Stimulated activated naive B cell treated with anti-CD40 and anti-IgM and Interleukin-4, amounts not matched to agents 10 μg/mL and 1 μg/mL and 100 μg/mL, for 72 hours (primary cell): ENCODE measurements around the gene EFNA3.

Experiments
- ATAC-seq, 2 donors: fragments of 150-1000 bp; cut with Tn5 transposase; replicated peaks; 2 replicates each; pipeline ENCODE4 v1.10.0; 2021; ENCODE audit warnings: moderate library complexity in 1 of 2
- DNase-seq: peaks from one replicate; pipeline ENCODE4 v3.0.0; 2021
- H3K27ac Mint-ChIP-seq: one replicate; pipeline ENCODE4 v1.8.0; 2022; ENCODE audit warnings: mild to moderate bottlenecking, mixed read lengths
- H3K27me3 Mint-ChIP-seq, 2 donors: one replicate each; pipeline ENCODE4 v1.8.0; 2022; ENCODE audit warnings: mixed read lengths in 2 of 2
- H3K36me3 Mint-ChIP-seq, 2 donors: one replicate each; pipeline ENCODE4 v1.8.0; 2022; ENCODE audit warnings: mixed read lengths in 2 of 2, mild to moderate bottlenecking in 1 of 2
- H3K4me1 Mint-ChIP-seq, 2 donors: one replicate each; pipeline ENCODE4 v1.8.0; 2022; ENCODE audit warnings: mixed read lengths in 2 of 2, mild to moderate bottlenecking in 1 of 2
- H3K4me3 Mint-ChIP-seq, 2 donors: one replicate each; pipeline ENCODE4 v1.8.0; 2022; ENCODE audit warnings: mild to moderate bottlenecking in 2 of 2, mixed read lengths in 2 of 2, moderate library complexity in 1 of 2
- H3K9me3 Mint-ChIP-seq, 2 donors: one replicate each; pipeline ENCODE4 v1.8.0; 2022; ENCODE audit warnings: mixed read lengths in 2 of 2, mild to moderate bottlenecking in 1 of 2

The EFNA3 gene

DNA sequence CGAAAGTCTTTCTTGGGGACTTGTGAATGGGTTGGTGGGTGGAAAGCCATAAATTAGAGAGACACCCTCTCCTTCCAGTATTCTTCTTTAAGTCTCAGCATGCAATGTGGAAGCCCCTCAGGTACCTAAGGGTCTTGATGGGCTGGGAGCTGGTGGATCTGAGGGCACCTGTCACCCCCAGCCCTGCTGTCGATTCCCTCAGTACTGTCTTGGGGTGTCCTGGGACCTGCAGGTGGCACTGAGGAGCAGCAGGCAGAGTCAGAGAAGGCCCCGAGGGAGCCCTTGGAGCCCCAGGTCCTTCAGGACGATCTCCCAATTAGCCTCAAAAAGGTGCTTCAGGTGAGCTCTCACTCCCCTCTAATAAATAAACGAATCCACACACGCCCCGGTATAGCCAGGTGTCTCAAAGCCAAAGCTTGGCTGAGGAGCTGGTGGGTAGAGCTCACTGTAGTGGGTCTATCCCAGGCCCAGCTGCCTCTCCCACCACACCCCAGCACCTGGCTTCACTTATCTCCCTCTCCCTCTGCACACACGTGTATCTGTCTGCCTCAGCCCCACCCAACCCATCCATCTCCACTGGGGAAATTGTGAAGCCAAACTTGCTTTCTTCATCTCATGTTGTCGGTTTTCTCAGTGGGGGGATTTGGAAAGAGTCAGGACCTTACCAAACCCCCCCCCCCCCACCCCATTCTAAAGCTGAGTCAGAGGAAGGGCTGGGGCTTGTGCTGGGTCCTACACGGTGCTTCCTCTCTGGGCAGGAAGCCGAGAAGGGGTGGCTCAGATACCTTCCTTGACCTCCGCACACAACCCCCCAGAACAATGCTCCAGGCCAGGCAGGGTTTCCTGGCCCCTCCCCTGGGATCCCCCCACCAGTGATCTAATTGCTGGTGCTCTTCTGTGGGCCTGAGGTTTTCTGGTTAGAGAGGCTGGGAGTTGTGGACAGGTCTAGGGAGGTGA, 25.9 kb upstream of the EFNA3 start:
- Mint-ChIP-seq H3K27ac (no peak overlapping the region), H3K4me3 (peak overlapping the region; percentile 86), H3K27me3 (no peaks in the 10 kb centered on the region), H3K4me1 (peaks cover 25 to 34% of the 10 kb centered on the region in 2 donors), H3K36me3 (peaks cover 20 to 22% of the 10 kb centered on the region in 2 donors), H3K9me3 (no peaks in the 10 kb centered on the region)
- DNase-seq (no peak), ATAC-seq (no peak)

DNA sequence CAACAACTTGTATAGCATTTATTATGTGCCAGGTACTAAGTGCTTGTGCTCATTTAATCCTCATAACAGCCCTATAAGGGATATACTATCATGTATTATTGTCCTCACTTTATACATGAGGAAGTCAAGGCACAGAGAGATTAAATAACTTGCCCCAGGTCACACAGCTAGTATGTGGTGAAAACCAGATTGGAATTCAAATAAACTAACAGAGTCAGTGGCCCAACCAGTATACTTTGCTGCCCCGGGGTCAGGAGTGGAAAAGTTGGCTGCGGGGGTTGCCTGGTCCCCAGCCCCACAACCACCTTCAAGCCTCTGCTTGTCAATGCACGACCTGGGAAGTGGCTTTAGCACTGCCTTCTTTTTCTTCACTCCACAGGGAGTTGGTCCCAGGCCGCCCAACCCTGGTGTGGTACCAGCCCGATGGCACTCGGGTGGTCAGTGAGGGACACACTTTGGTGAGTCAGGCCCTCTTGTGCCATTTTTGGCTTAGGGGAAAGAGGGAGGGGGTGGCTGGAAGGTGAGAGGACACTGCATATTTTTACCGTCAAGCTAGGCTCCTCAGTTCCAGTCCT, 25.0 kb upstream of the EFNA3 start:
- Mint-ChIP-seq H3K4me1 (peaks cover 25 to 34% of the 10 kb centered on the region in 2 donors), H3K36me3 (peaks cover 29 to 31% of the 10 kb centered on the region in 2 donors), H3K9me3 (no peaks in the 10 kb centered on the region), H3K27me3 (no peaks in the 10 kb centered on the region), H3K4me3 (no peak overlapping the region), H3K27ac (no peak overlapping the region)
- no peak for ATAC-seq
- no peak for DNase-seq

DNA sequence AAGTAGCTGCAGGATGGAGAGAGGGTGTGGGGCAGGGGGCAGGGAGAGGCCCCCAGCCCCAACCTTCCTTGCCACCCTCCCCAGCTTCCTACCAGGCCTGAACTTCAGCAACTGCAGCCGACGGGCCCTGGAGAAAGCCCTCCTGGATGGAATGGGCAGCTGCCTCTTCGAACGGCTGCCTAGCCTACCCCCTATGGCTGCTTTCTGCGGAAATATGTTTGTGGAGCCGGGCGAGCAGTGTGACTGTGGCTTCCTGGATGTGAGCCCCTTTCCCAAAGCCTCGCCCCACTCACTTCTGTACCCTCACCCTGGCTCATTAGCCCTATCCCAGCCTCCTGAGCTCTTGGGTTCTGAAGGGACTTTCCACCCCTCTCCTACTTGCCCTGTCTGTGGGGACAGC, 21.5 kb upstream of the EFNA3 start:
- H3K4me1 Mint-ChIP-seq, result peaks cover 18 to 23% of the 10 kb centered on the region in 2 donors
- no peaks in the 10 kb centered on the region for H3K9me3 Mint-ChIP-seq
- H3K36me3 Mint-ChIP-seq, result peaks cover 34 to 41% of the 10 kb centered on the region in 2 donors
- H3K27ac Mint-ChIP-seq, result no peak overlapping the region
- peaks cover 0 to 4% of the 10 kb centered on the region in 2 donors for H3K27me3 Mint-ChIP-seq
- DNase-seq, result no peak
- no peak for ATAC-seq
- H3K4me3 Mint-ChIP-seq, result no peak overlapping the region

DNA sequence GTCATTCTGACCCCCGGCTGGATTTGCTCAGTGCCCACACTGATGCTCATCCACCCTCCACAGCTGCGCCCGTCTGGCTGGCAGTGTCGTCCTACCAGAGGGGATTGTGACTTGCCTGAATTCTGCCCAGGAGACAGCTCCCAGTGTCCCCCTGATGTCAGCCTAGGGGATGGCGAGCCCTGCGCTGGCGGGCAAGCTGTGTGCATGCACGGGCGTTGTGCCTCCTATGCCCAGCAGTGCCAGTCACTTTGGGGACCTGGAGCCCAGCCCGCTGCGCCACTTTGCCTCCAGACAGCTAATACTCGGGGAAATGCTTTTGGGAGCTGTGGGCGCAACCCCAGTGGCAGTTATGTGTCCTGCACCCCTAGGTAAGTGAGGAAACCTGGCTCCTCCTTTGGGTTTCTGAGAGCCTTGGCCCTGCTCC, 20.8 kb upstream of the EFNA3 start:
- Mint-ChIP-seq H3K27me3 (peaks cover 0 to 4% of the 10 kb centered on the region in 2 donors), H3K27ac (no peak overlapping the region), H3K9me3 (no peaks in the 10 kb centered on the region), H3K36me3 (peaks cover 34 to 41% of the 10 kb centered on the region in 2 donors), H3K4me3 (no peak overlapping the region), H3K4me1 (peaks cover 15 to 23% of the 10 kb centered on the region in 2 donors)
- ATAC-seq (no peak), DNase-seq (no peak)

DNA sequence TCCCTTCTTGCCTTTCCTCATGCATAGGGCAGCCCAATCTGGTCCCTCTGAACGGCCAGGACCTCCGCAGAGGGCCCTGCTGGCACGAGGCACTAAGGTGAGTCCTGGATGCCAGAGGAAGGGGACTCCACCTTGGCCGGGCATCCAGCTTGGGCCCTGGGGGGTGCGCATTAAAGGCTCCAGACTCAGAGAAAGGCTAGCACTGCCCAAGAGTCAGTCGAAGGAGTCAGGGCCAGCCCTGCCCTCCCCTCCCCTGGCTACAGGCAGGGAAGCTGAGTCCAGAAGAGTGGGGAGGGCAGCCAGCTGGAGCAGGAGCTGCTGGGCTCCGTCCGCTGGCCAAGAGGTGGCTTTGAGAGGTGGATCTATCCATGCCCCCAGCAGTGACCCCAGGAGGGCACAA, 17.9 kb upstream of the EFNA3 start:
- H3K36me3 Mint-ChIP-seq, result peaks cover 24 to 37% of the 10 kb centered on the region in 2 donors

DNA sequence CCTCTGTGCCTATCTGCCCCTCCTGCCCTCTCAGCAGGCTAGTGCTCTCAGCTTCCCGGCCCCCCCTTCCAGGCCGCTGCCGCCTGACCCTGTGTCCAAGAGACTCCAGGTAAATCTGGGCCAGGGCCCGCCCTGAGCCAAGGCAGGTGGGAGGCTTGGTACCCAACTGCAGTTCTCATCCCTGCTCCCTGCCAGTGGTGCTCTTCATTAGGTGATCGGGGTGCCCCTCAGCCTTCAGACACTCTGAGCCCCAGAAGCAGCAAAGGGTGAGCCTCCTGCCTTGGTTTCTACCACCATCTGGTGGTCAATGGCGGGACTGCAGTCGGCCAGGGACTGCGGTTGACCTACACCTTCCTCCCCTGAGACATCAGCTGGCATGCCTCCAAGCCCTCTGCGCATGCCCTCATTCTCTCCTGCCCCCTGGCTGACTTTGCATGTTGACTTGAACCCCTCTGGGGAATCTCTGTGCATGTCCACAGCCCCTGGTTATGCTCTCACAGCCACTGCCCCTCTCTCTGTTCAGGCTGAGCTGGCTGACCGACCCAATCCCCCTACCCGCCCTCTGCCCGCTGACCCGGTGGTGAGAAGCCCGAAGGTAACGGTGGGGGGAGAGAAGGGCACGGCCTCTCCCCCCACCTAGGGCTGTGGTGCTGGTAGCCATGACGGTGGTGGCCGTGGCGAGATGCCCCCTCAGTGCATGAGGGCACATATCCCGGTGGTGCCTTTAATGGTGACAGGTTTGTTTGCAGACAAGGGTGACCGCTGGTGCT, 17.1 kb upstream of the EFNA3 start:
- Mint-ChIP-seq H3K4me3 (peak overlapping the region in 1 of 2 donors; percentile 28), H3K36me3 (peaks cover 21 to 35% of the 10 kb centered on the region in 2 donors), H3K27ac (peak overlapping the region; percentile 31), H3K4me1 (peaks cover 27 to 42% of the 10 kb centered on the region in 2 donors), H3K9me3 (no peaks in the 10 kb centered on the region), H3K27me3 (peaks cover 0 to 4% of the 10 kb centered on the region in 2 donors)
- ATAC-seq (peak; percentile 70 to 72), DNase-seq (peak; percentile 93)

More for the DNA sequence above, 17.9 kb upstream of the EFNA3 start:
- Mint-ChIP-seq H3K4me3 (no peak overlapping the region), H3K27ac (no peak overlapping the region), H3K9me3 (no peaks in the 10 kb centered on the region), H3K27me3 (peaks cover 0 to 4% of the 10 kb centered on the region in 2 donors), H3K4me1 (peaks cover 21 to 35% of the 10 kb centered on the region in 2 donors)
- ATAC-seq (no peak), DNase-seq (no peak)

DNA sequence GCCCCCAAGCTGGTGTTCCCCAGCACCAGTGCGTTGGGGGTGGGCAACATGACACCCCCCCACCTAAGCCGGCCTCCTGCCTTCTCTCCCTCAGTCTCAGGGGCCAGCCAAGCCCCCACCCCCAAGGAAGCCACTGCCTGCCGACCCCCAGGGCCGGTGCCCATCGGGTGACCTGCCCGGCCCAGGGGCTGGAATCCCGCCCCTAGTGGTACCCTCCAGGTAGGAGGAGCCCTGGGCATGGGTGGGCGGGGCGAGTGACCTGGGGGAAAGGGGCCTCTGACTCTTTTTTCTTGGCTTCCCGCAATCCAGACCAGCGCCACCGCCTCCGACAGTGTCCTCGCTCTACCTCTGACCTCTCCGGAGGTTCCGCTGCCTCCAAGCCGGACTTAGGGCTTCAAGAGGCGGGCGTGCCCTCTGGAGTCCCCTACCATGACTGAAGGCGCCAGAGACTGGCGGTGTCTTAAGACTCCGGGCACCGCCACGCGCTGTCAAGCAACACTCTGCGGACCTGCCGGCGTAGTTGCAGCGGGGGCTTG, 16.4 kb upstream of the EFNA3 start:
- Mint-ChIP-seq H3K27me3 (peaks cover 0 to 4% of the 10 kb centered on the region in 2 donors), H3K27ac (peak overlapping the region; percentile 75), H3K4me1 (peaks cover 31 to 48% of the 10 kb centered on the region in 2 donors), H3K4me3 (peak overlapping the region; percentile 50 to 85), H3K9me3 (no peaks in the 10 kb centered on the region), H3K36me3 (peaks cover 25 to 37% of the 10 kb centered on the region in 2 donors)
- no peak for ATAC-seq
- DNase-seq, result no peak

DNA sequence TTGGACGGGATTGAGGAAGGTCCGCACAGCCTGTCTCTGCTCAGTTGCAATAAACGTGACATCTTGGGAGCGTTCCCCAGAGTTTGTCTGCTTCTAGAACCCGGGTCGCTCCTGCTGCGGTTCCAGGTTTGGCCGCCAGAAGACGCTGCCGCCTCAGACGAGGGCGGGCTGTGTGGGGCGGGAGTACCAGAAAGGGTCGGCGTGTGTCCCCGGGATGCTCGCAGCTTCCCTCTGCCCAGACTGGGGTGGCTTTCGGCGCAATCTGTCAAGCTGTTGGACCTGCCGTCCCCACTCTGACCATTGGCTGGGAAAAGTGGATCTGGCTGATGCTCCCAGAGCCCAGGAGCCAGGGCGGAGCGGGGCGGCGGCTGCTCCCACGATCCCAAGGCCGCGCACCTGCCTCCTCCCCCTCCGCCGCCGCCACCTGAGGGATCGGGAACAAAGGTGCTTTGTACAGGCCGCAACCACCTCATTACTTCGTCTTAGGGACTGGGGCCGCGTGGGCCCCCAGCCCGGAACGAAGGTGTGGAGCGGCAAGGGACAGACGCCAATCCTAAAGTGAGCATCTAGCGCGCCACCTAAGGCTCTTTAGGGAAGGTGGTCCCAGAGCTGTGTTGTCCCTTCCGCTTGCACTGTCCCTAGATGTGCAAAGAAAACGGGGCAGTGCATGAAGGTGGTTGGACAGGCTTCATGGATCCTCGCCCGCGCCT, 15.8 kb upstream of the EFNA3 start:
- H3K36me3 Mint-ChIP-seq, result peaks cover 24 to 34% of the 10 kb centered on the region in 2 donors
- peaks cover 0 to 4% of the 10 kb centered on the region in 2 donors for H3K27me3 Mint-ChIP-seq
- DNase-seq (peak; percentile 68), ATAC-seq (peak; percentile 47 to 54)
- peaks cover 31 to 52% of the 10 kb centered on the region in 2 donors for H3K4me1 Mint-ChIP-seq
- H3K9me3 Mint-ChIP-seq, result no peaks in the 10 kb centered on the region
- no peak overlapping the region for H3K27ac Mint-ChIP-seq
- H3K4me3 Mint-ChIP-seq, result peak overlapping the region; percentile 85 to 88

DNA sequence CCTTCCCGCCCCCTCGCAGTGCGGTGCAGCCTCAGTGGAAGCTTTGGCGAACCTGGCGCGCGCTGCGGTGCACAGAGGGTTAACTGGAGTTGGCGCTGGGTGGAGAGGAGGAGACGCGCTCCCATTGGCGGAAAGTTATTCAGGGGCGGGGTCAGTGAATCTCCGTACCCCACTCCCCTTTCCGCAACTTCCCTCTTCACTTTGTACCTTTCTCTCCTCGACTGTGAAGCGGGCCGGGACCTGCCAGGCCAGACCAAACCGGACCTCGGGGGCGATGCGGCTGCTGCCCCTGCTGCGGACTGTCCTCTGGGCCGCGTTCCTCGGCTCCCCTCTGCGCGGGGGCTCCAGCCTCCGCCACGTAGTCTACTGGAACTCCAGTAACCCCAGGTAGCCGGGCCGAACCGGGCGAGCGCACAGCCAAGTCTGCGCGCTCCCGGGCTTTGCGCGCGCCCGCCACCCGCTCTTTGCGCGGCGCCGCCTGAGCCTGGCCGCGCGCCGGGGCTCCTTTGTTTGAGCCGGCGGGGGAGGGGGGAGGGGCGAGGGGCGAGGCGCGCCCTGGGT, 15.0 kb upstream of the EFNA3 start, which contains the start of gene EFNA4:
EFNA4 (plus strand) TSS at position 191 of the 561 bp plus-strand sequence; CDS start at position 275, 84 bp downstream.
- peaks cover 18 to 30% of the 10 kb centered on the region in 2 donors for H3K36me3 Mint-ChIP-seq
- DNase-seq (peak; percentile 75), ATAC-seq (peak; percentile 88)
- H3K4me1 Mint-ChIP-seq, result peaks cover 31 to 52% of the 10 kb centered on the region in 2 donors
- no peaks in the 10 kb centered on the region for H3K9me3 Mint-ChIP-seq
- peaks cover 0 to 4% of the 10 kb centered on the region in 2 donors for H3K27me3 Mint-ChIP-seq
- H3K27ac Mint-ChIP-seq, result peak within 1 kb of the TSS; percentile 70
- peak within 1 kb of the TSS; percentile 85 to 88 for H3K4me3 Mint-ChIP-seq

DNA sequence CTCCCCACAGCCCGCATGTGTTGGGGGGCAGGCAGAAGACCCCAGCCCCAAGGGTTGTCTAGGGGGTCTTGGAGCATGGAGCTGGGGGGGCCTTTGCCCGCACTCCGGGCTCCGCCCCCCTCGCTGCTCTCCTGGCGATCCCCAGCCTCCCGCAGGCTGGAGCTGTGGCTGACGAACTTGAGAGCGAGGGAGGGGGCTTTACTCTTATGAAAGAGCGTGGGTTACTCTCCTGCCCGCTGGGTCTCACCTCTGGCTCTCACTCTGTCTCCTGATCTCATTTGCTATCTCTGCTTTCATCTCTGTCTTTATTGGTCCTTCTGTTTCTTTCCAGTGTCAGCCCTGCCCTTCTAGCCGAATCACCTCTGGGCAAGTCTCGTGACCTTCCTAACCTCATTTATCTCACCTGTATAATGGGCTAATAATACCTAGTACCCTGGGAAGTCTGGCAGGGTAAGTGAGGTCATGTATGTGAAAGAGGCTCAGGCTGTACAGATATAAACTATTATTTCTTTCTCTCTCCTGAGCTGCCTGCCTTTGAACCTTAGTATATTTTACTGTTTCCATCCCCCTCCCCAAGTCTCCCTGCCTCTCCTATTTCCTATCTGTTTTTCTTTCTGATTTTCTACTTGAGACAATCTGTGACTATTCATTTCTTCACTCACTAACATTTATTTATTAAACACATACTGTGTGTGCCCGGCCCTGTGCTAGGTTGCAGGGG, 14.4 kb upstream of the EFNA3 start:
- ATAC-seq, result peak; percentile 6 to 18
- DNase-seq, result no peak
- H3K4me1 Mint-ChIP-seq, result peaks cover 34 to 52% of the 10 kb centered on the region in 2 donors
- H3K27me3 Mint-ChIP-seq, result peaks cover 0 to 4% of the 10 kb centered on the region in 2 donors
- peaks cover 20 to 34% of the 10 kb centered on the region in 2 donors for H3K36me3 Mint-ChIP-seq
- H3K4me3 Mint-ChIP-seq, result peak overlapping the region; percentile 82 to 85
- H3K9me3 Mint-ChIP-seq, result no peaks in the 10 kb centered on the region
- H3K27ac Mint-ChIP-seq, result peak overlapping the region; percentile 65

DNA sequence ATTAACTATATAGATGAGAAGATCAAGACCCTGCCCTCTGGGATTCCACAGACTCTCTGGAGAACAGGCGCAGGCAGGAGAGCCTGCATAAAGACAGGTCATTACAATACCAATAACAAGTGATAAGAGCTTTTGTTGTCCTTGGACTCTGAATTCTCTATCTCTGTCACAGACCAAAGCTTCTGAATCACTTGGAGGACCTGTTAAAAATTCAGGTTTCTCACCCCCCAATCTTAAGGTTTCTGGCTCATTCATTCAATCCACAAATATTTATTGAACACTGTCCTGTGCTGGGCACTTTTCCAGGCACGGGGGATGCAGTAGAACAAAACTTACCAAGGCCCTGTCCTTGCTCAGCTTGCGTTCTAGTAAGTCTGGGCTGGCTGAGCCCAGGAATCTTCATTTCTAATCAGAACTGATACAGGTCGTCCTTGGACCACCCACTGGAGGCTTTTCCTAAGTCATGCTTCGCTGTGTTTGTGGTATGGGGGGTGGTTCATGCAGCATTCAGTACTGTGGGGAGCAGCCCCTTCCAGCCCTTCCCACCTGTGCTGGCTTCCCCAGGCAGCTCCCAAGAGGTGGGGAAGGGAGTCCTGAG, 13.7 kb upstream of the EFNA3 start:
- H3K27me3 Mint-ChIP-seq, result peaks cover 0 to 4% of the 10 kb centered on the region in 2 donors
- ATAC-seq (no peak), DNase-seq (no peak)
- H3K4me1 Mint-ChIP-seq, result peaks cover 37 to 53% of the 10 kb centered on the region in 2 donors
- H3K27ac Mint-ChIP-seq, result no peak overlapping the region
- H3K9me3 Mint-ChIP-seq, result no peaks in the 10 kb centered on the region
- H3K36me3 Mint-ChIP-seq, result peaks cover 22 to 34% of the 10 kb centered on the region in 2 donors
- H3K4me3 Mint-ChIP-seq, result peak overlapping the region; percentile 82 to 85

DNA sequence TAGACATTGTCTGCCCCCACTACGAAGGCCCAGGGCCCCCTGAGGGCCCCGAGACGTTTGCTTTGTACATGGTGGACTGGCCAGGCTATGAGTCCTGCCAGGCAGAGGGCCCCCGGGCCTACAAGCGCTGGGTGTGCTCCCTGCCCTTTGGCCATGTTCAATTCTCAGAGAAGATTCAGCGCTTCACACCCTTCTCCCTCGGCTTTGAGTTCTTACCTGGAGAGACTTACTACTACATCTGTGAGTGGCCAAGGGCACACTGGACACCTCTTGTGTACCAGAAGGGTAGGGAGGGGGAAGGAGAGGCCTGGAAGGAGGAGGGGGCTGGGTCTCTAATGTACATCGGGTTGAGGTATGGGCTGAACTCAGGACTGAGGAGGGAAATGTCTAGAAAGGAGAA, 11.9 kb upstream of the EFNA3 start:
- Mint-ChIP-seq H3K27me3 (no peaks in the 10 kb centered on the region), H3K36me3 (peaks cover 17 to 28% of the 10 kb centered on the region in 2 donors), H3K4me3 (no peak overlapping the region), H3K4me1 (peaks cover 41 to 64% of the 10 kb centered on the region in 2 donors), H3K27ac (peak overlapping the region; percentile 25), H3K9me3 (no peaks in the 10 kb centered on the region)
- DNase-seq (no peak), ATAC-seq (no peak)
